ENCODE measurements around the gene ZDHHC7.

ZDHHC7 gene

DNA sequence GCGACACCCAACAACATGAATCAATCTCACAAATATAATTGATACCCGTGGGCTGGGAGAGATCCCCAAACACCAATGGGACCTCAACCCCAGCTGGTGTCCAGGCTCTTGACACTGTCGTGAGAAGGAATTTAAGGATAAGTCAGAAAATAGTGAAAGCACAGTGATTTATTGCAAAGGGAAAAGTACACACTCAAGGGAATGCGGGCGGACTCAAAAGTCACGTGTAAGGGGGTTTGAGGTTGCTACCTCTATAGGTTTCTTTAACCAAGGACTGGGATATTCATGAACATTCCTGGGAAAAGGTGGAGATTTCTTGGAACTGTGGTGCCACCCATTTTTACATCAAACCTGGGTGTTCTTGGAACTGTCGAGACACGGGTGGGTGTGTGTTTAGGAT is 6.3 kb upstream of the ZDHHC7 start:
- no peak for DNase-seq (ENCODE audit: low read depth)
- no peak overlapping the region for H3K4me3 ChIP-seq (ENCODE audit: low read depth, low read length)

DNA sequence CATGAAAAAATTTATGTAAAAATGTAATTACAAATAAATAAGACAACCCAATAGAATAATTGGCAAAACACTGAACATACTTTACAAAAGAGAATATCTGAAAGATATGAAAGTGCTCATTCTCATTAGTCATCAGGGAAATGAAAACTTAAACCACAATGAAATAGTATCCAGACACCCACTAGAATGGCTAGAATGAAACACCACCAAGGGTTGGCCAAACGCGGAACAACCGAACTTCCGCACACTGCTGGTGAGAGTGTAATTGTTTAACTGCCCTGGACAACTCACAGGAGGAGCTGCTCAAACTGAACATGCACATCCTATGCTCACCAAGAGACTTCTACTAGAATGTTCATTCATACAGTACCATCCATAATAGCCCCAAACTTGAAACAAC is 5.8 kb upstream of the ZDHHC7 start:
- peak; percentile 53 for DNase-seq (ENCODE audit: low read depth)
- TF ChIP-seq CTCF (conservative IDR thresholded peaks at IDR 0.05; ENCODE audit: low read depth, low read length): no peak
- H3K4me3 ChIP-seq (ENCODE audit: low read depth, low read length): no peak overlapping the region

More for the DNA sequence above, 6.3 kb upstream of the ZDHHC7 start:
- TF ChIP-seq CTCF (conservative IDR thresholded peaks at IDR 0.05; ENCODE audit: low read depth, low read length): no peak

DNA sequence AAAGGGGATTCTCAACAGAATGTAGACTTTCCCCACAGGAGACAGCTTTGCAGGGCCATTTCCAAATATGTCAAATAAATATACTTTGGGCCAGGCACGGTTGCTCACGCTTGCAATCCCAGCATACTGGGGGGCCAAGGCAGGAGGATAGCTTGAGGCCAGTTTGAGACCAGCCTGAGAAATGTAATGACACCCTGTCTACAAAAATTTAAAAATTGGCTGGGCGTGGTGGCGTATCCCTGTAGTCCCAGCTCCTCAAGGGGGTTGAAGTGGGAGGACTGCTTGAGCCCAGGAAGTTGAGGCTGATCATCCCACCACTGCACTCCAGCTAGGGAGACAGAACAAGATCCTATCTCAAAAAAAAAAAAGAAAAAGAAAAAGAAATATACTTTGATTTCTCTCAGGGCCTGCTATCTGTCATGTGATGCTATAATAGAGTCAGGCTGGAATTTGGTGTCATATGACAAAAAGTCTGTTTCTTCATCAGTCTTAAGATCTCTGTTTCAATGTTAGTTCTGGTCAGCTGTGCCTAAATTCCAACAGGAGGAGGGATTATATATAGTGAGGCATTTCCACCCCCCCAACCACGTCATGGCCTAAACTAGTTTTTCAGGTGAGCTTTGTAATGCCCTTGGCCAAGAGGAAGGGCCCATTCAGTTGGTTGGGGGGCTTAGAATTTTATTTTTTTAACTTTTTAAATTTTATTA is 4.3 kb upstream of the ZDHHC7 start:
- TF ChIP-seq CTCF (conservative IDR thresholded peaks at IDR 0.05; ENCODE audit: low read depth, low read length): no peak
- no peak overlapping the region for H3K4me3 ChIP-seq (ENCODE audit: low read depth, low read length)
- peak; percentile 68 for DNase-seq (ENCODE audit: low read depth)

DNA sequence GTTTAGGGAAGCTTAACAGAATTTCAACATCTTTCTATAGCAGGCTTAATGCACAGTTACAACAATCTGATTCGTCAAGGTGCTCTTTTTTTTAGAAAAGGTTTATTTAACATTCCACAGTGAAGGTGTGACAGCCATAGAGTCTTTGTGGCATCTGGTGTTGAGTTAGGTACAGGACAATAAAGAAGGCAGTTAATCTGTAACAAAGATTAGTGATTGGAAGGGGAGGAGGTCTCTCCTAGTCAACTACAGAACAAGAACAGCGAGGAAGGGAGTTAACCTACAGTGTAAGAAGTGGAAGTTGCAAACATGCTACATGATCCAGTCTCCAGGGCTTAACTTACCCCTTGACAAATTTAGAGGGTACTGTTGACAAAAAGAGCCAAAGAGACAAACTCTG is 3.0 kb upstream of the ZDHHC7 start:
- H3K4me3 ChIP-seq (ENCODE audit: low read depth, low read length): no peak overlapping the region
- TF ChIP-seq CTCF (conservative IDR thresholded peaks at IDR 0.05; ENCODE audit: low read depth, low read length): no peak
- DNase-seq (ENCODE audit: low read depth): no peak

GRCh38 chr16:85011846-85012284 is 530 bp upstream of the ZDHHC7 start:
- peak overlapping the region; percentile 89 for H3K4me3 ChIP-seq (ENCODE audit: low read depth, low read length)
- no peak for TF ChIP-seq CTCF (conservative IDR thresholded peaks at IDR 0.05; ENCODE audit: low read depth, low read length)
- no peak for DNase-seq (ENCODE audit: low read depth)

DNA sequence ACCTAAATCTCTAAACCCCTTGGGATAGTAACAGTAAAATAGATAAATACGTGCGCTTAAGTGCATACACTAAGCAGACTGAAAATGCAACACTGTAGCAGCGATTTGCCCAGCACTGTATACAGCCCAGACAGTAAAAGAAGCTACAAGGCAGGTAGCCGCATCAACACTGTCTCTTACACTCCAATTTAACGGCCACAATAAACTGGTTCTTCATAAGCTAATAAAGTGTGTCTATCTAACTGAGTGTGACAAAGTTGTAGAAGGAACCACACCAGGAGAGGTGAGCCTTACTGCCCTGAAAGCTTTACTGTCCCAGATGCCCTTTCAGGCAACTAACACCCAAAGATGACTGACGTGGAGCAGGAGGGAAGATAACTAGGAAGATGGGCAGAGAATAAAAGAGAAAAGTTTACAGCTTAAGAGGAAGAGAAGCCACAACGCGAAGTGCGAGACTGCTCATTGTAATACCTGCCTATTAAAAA is 847 bp downstream of the ZDHHC7 start:
- H3K4me3 ChIP-seq (ENCODE audit: low read depth, low read length): peak overlapping the region; percentile 89
- no peak for DNase-seq (ENCODE audit: low read depth)
- TF ChIP-seq CTCF (conservative IDR thresholded peaks at IDR 0.05; ENCODE audit: low read depth, low read length): no peak

GRCh38 chr16:85008271-85008670 is 3.1 kb downstream of the ZDHHC7 start:
- no peak for TF ChIP-seq CTCF (conservative IDR thresholded peaks at IDR 0.05; ENCODE audit: low read depth, low read length)
- H3K4me3 ChIP-seq (ENCODE audit: low read depth, low read length): no peak overlapping the region
- no peak for DNase-seq (ENCODE audit: low read depth)
